Upper lobe of right lung (tissue), 1 donor: ENCODE data around the gene SCYGR6. TPM values are rescaled to one million over a fixed set of nuclear protein-coding genes. Genes with fewer than 3 reads are reported as not detected.
A peak's percentile ranks its signal among the peaks of the same experiment; 100 is the strongest.

ENCODE experiments used
- ATAC-seq: fragments of 200-7000 bp; cut with Tn5 transposase; one replicate; pipeline ENCODE4 v1.9.1; 2020; ENCODE audit warnings: mild to moderate bottlenecking, moderate library complexity
- DNase-seq: peaks from one replicate; pipeline ENCODE4 v3.0.0-alpha.2; 2020
- H3K27ac ChIP-seq: fragments of 200-600 bp; one replicate; pipeline ENCODE4 v1.8.0; 2022
- H3K27me3 ChIP-seq: fragments of 200-600 bp; one replicate; pipeline ENCODE4 v1.8.0; 2022; ENCODE audit warnings: mild to moderate bottlenecking
- H3K36me3 ChIP-seq: fragments of 200-600 bp; one replicate; pipeline ENCODE4 v1.8.0; 2022
- H3K4me1 ChIP-seq: fragments of 200-600 bp; one replicate; pipeline ENCODE4 v1.8.0; 2022
- H3K4me3 ChIP-seq: fragments of 200-600 bp; one replicate; pipeline ENCODE4 v1.8.0; 2022; ENCODE audit warnings: mild to moderate bottlenecking
- H3K9me3 ChIP-seq: fragments of 200-600 bp; one replicate; pipeline ENCODE4 v1.8.0; 2022
- CTCF ChIP-seq: fragments of 200-600 bp; IDR thresholded peaks from one replicate; pipeline ENCODE4 v1.8.0; 2022; ENCODE audit warnings: antibody characterized with exemption
- intact Hi-C: fragments of 100-400 bp; cut with DNase I; formaldehyde crosslinking; loops from one replicate; pipeline ENCODE4 v1.11.0; 2022
- long read RNA-seq: library from polyadenylated mRNA; unstranded; transcript quantifications from one replicate; pipeline ENCODE4 v2.0.0, GENCODE V29; 2021
- total RNA-seq: library from RNA; stranded (reverse); fragmentation: NEBNext Ultra II Directional; extraction: Animal tissue kit (Norgen Biotek cat#: 25700); gene quantifications from one replicate; pipeline ENCODE4 v1.2.1, GENCODE V29; 2021
- donor health status: DM: no; HTN: yes; CAD: no; lungs with severe emphysema.

Gene SCYGR6
- not detected for total RNA-seq
- long read RNA-seq = 0 reads

- no peaks in the 10 kb centered on the region for H3K36me3 ChIP-seq
- H3K4me1 ChIP-seq = no peaks in the 10 kb centered on the region
- no peak for TF ChIP-seq CTCF
- no peak within 1 kb of the TSS for H3K27ac ChIP-seq
- H3K9me3 ChIP-seq = no peaks in the 10 kb centered on the region
- intact Hi-C loops = no loop called here
- no peak within 1 kb of the TSS for H3K4me3 ChIP-seq
- H3K27me3 ChIP-seq = no peaks in the 10 kb centered on the region
- DNase-seq (no peak), ATAC-seq (peak; percentile 47)
Measured at GRCh38 chr2:227724394-227725039, at the start of gene SCYGR6. SCYGR6 (minus strand) TSS chr2:227724757; CDS start chr2:227724757, 0 bp downstream.

GRCh38 chr2:227774011-227774624 lies 49.6 kb upstream of the SCYGR6 start:
- H3K27me3 ChIP-seq = no peaks in the 10 kb centered on the region
- H3K9me3 ChIP-seq = no peaks in the 10 kb centered on the region
- DNase-seq = no peak
- no peak overlapping the region for H3K27ac ChIP-seq
- intact Hi-C loops = no loop called here
- no peaks in the 10 kb centered on the region for H3K4me1 ChIP-seq
- peak; percentile 32 for TF ChIP-seq CTCF
- peak; percentile 75 for ATAC-seq
- H3K36me3 ChIP-seq = no peaks in the 10 kb centered on the region
- no peak overlapping the region for H3K4me3 ChIP-seq

GRCh38 chr2:227772932-227773331 lies 48.4 kb upstream of the SCYGR6 start:
- H3K27me3 ChIP-seq = no peaks in the 10 kb centered on the region
- H3K27ac ChIP-seq = no peak overlapping the region
- no peaks in the 10 kb centered on the region for H3K4me1 ChIP-seq
- DNase-seq = no peak
- TF ChIP-seq CTCF = no peak
- ATAC-seq = no peak
- no peaks in the 10 kb centered on the region for H3K36me3 ChIP-seq
- intact Hi-C loops = no loop called here
- H3K9me3 ChIP-seq = no peaks in the 10 kb centered on the region
- H3K4me3 ChIP-seq = no peak overlapping the region

- Histone ChIP-seq H3K9me3 (no peaks in the 10 kb centered on the region), H3K36me3 (no peaks in the 10 kb centered on the region), H3K4me1 (no peaks in the 10 kb centered on the region), H3K27me3 (no peaks in the 10 kb centered on the region), H3K27ac (no peak overlapping the region), H3K4me3 (no peak overlapping the region)
- intact Hi-C loops = no loop called here
- DNase-seq (no peak), ATAC-seq (no peak)
- TF ChIP-seq CTCF = no peak
Measured at GRCh38 chr2:227772197-227772661, 47.7 kb upstream of the SCYGR6 start.

- ATAC-seq (no peak), DNase-seq (no peak)
- Histone ChIP-seq H3K27me3 (no peaks in the 10 kb centered on the region), H3K4me1 (no peaks in the 10 kb centered on the region), H3K4me3 (no peak overlapping the region), H3K36me3 (no peaks in the 10 kb centered on the region), H3K27ac (no peak overlapping the region), H3K9me3 (no peaks in the 10 kb centered on the region)
- TF ChIP-seq CTCF = no peak
- intact Hi-C loops = loop anchor here (5.0 kb wide), 1 partner anchor 111 kb away; no protein-coding TSS in a partner anchor
Measured at GRCh38 chr2:227767830-227768229, 43.3 kb upstream of the SCYGR6 start.
